Upper lobe of left lung (tissue), 4 donors: ENCODE measurements around the gene CHMP3.

Source experiments
- CTCF ChIP-seq, 6 experiments: fragments of 450-650 bp in 4 of 6; fragments of 200-600 bp in 2 of 6; sonication (generic) in 2 of 6; IDR thresholded peaks; one replicate each; pipeline ENCODE4 v1.5.1; 2016 to 2019; ENCODE audit warnings: antibody characterized with exemption in 6 of 6
- EP300 ChIP-seq, 4 donors: sonication (generic); formaldehyde crosslinking; IDR thresholded peaks; one replicate each; pipeline ENCODE4 v1.5.1; 2017; ENCODE audit warnings: antibody characterized with exemption in 4 of 4, control low read depth in 2 of 4
- POLR2A ChIP-seq, 4 donors: fragments of 450-650 bp; IDR thresholded peaks; one replicate each; pipeline ENCODE4 v1.5.1; 2016 to 2017; ENCODE audit warnings: antibody characterized with exemption in 4 of 4, mild to moderate bottlenecking in 2 of 4
- POLR2AphosphoS5 ChIP-seq, 2 donors: sonication (generic); formaldehyde crosslinking; IDR thresholded peaks; one replicate each; pipeline ENCODE4 v1.5.1; 2017; ENCODE audit warnings: antibody characterized with exemption in 2 of 2

DNA sequence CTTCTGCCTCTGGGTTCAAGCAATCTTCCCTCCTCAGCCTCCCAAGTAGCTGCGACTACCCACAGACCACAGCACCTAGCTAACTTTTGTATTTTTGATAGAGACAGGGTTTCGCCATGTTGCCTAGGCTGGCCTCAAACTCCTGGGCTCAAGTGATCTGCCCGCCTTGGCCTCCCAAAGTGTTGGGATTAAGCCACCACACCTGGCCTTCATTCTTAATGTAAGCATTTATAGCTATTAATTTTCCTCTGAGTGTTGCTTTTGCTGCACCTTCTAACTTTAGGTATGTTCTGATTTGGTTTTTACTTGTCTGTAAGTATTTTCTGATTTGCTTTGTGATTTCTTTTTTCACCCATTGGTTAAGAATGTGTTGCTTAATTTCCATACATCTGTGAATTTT is 29.7 kb downstream of the CHMP3 start:
- no peak for TF ChIP-seq POLR2A (IDR thresholded peaks at IDR 0.05)
- no peak for TF ChIP-seq CTCF (IDR thresholded peaks at IDR 0.05)
- TF ChIP-seq POLR2AphosphoS5 (IDR thresholded peaks at IDR 0.05), result no peak
- no peak for TF ChIP-seq EP300 (IDR thresholded peaks at IDR 0.05)
